Gastrocnemius medialis (tissue), 4 donors: ENCODE measurements around the gene NSF.
"Not testable (repeated sequence)": the region's sequence is repeated elsewhere in the genome, so short reads cannot be mapped to it uniquely, and the experiment has no call there.

Experiments
- POLR2A ChIP-seq, 2 donors: fragments of 450-650 bp; IDR thresholded peaks; one replicate each; pipeline ENCODE4 v1.6.1; 2017; ENCODE audit warnings: antibody characterized with exemption in 2 of 2, mild to moderate bottlenecking in 2 of 2, moderate library complexity in 2 of 2
- TF ChIP-seq, protein P1 (sequence below), 5 experiments: fragments of 450-650 bp in 3 of 5; fragments of 200-600 bp in 2 of 5; sonication (generic) in 2 of 5; IDR thresholded peaks in 4 of 5; conservative IDR thresholded peaks in 1 of 5; 1 replicate in 4 of 5; 2 replicates in 1 of 5; pipeline ENCODE4 v1.5.1; 2016 to 2019; ENCODE audit warnings: antibody characterized with exemption in 5 of 5, mild to moderate bottlenecking in 3 of 5, moderate library complexity in 3 of 5

DNA sequence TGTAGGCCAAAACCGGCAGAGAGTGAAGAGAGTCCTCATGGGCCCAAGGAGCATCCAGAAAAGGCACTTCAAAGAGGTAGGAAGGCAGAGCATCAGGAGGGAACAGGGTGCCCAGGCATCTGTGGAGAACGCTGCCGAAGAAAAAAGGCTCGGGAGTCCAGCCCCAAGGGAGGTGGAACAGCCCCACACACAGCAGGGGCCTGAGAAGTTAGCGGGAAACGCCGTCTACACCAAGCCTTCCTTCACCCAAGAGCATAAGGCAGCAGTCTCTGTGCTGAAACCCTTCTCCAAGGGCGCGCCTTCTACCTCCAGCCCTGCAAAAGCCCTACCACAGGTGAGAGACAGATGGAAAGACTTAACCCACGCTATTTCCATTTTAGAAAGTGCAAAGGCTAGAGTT, 41.9 kb upstream of the NSF start:
- TF ChIP-seq POLR2A (IDR thresholded peaks at IDR 0.05): not testable (repeated sequence)
- TF ChIP-seq, protein P1, sequence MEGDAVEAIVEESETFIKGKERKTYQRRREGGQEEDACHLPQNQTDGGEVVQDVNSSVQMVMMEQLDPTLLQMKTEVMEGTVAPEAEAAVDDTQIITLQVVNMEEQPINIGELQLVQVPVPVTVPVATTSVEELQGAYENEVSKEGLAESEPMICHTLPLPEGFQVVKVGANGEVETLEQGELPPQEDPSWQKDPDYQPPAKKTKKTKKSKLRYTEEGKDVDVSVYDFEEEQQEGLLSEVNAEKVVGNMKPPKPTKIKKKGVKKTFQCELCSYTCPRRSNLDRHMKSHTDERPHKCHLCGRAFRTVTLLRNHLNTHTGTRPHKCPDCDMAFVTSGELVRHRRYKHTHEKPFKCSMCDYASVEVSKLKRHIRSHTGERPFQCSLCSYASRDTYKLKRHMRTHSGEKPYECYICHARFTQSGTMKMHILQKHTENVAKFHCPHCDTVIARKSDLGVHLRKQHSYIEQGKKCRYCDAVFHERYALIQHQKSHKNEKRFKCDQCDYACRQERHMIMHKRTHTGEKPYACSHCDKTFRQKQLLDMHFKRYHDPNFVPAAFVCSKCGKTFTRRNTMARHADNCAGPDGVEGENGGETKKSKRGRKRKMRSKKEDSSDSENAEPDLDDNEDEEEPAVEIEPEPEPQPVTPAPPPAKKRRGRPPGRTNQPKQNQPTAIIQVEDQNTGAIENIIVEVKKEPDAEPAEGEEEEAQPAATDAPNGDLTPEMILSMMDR (IDR thresholded peaks at IDR 0.05 in 4 of 5, conservative IDR thresholded peaks at IDR 0.05 in 1 of 5): not testable (repeated sequence)
